HepG2 (cell line): ENCODE measurements around the gene RPL26. TPM values are rescaled to one million over a fixed set of nuclear protein-coding genes. Genes with fewer than 3 reads are reported as not detected.
A peak's percentile ranks its signal among the peaks of the same experiment; 100 is the strongest.

Experiments
- GABPB1 ChIP-seq: IDR thresholded peaks from 2 replicates; pipeline ENCODE4 v1.6.1; 2016; ENCODE audit warnings: mild to moderate bottlenecking, missing genetic modification reagents, moderate library complexity, missing compliant biosample characterization
- IKZF4 ChIP-seq: sonication (generic); formaldehyde crosslinking; IDR thresholded peaks from 2 replicates; pipeline ENCODE4 v1.5.1; 2020; ENCODE audit warnings: borderline replicate concordance, mild to moderate bottlenecking, low read depth, missing genetic modification reagents; ENCODE audit errors: not compliant biosample characterization
- KAT7 ChIP-seq: IDR thresholded peaks from 2 replicates; pipeline ENCODE4 v1.6.1; 2018; ENCODE audit warnings: borderline replicate concordance, missing compliant biosample characterization
- KAT8 ChIP-seq: IDR thresholded peaks from 2 replicates; pipeline ENCODE4 v1.6.1; 2016; ENCODE audit warnings: missing genetic modification reagents, missing compliant biosample characterization
- MAFK ChIP-seq, 2 experiments: IDR thresholded peaks in 1 of 2; conservative IDR thresholded peaks in 1 of 2; 2 replicates each; pipeline ENCODE4 v1.6.1; 2011; ENCODE audit warnings: improper control_type of control experiment in 2 of 2, low read length in 2 of 2
- MED8 ChIP-seq: sonication (generic); formaldehyde crosslinking; IDR thresholded peaks from 2 replicates; pipeline ENCODE4 v1.8.1; 2023; ENCODE audit warnings: mild to moderate bottlenecking, missing genetic modification reagents; ENCODE audit not compliant: insufficient replicate concordance
- MIER2 ChIP-seq: IDR thresholded peaks from 2 replicates; pipeline ENCODE4 v1.6.1; 2016; ENCODE audit warnings: missing biosample characterization, missing genetic modification reagents
- NFKBIZ ChIP-seq: IDR thresholded peaks from 2 replicates; pipeline ENCODE4 v1.6.1; 2018; ENCODE audit warnings: missing genetic modification reagents, missing compliant biosample characterization
- PBX2 ChIP-seq: IDR thresholded peaks from 2 replicates; pipeline ENCODE4 v1.6.1; 2016; ENCODE audit warnings: control low read depth
- POGZ ChIP-seq: sonication (generic); formaldehyde crosslinking; IDR thresholded peaks from 2 replicates; pipeline ENCODE4 v1.4.0; 2020; ENCODE audit warnings: mild to moderate bottlenecking, missing genetic modification reagents
- RERE ChIP-seq: IDR thresholded peaks from 2 replicates; pipeline ENCODE4 v1.6.1; 2016; ENCODE audit warnings: low read depth, missing genetic modification reagents, missing compliant biosample characterization
- ZBTB7B ChIP-seq: sonication (generic); formaldehyde crosslinking; IDR thresholded peaks from 2 replicates; pipeline ENCODE4 v1.4.0; 2020; ENCODE audit warnings: missing genetic modification reagents
- ZFP36 ChIP-seq: fragments of 150-350 bp; IDR thresholded peaks from 2 replicates; pipeline ENCODE4 v1.6.1; 2018; ENCODE audit warnings: borderline replicate concordance, low read length, low read depth; ENCODE audit not compliant: partially characterized antibody
- ZNF552 ChIP-seq: sonication (generic); formaldehyde crosslinking; IDR thresholded peaks from 2 replicates; pipeline ENCODE4 v1.9.0; 2022; ENCODE audit warnings: missing genetic modification reagents, mild to moderate bottlenecking, borderline replicate concordance
- ZNF790 ChIP-seq: sonication (generic); formaldehyde crosslinking; IDR thresholded peaks from 2 replicates; pipeline ENCODE4 v1.8.0; 2022; ENCODE audit warnings: missing genetic modification reagents, mild to moderate bottlenecking, borderline replicate concordance
- polyA plus RNA-seq, 8 experiments: library from polyadenylated mRNA; depleted of rRNA in 3 of 8; stranded (reverse) in 7 of 8; unstranded in 1 of 8; fragments of >200 nt; fragmentation: Illumina TruSeq in 4 of 8; extraction: Trizol in 4 of 8; gene quantifications; 2 replicates each; pipeline versions ENCODE4 v1.2.1 to v1.2.3, GENCODE V29; 2011 to 2016; ENCODE audit warnings: low read depth in 4 of 8, missing spikeins in 1 of 8, mixed read lengths in 1 of 8; ENCODE audit not compliant: insufficient read depth in 1 of 8
- total RNA-seq, 5 experiments: library from RNA; depleted of rRNA; stranded (reverse); fragments of >200 nt; fragmentation: Illumina TruSeq; extraction: Trizol; gene quantifications; 2 replicates each; pipeline ENCODE4 v1.2.3, GENCODE V29; 2016; ENCODE audit warnings: low read depth in 1 of 5
- TF ChIP-seq, protein P1 (sequence below): sonication (generic); formaldehyde crosslinking; conservative IDR thresholded peaks from 2 replicates; pipeline ENCODE4 v1.8.0; 2022; ENCODE audit warnings: low read depth, missing genetic modification reagents
- TF ChIP-seq, protein P2 (sequence below): sonication (generic); formaldehyde crosslinking; IDR thresholded peaks from 2 replicates; pipeline ENCODE4 v1.5.0; 2020; ENCODE audit warnings: mild to moderate bottlenecking, missing genetic modification reagents

The RPL26 gene
- total and polyA plus RNA-seq, 2 of the 13 experiments (the other 11 are each of a cell fraction or from before 2014, with no cell fraction given) = 2,817 to 3,529 TPM

GRCh38 chr17:8420041-8420934 lies 37.3 kb upstream of the RPL26 start (continued):
- no peak for TF ChIP-seq IKZF4
- TF ChIP-seq KAT7 (CRISPR knock-in tag) = peak; percentile 73; the same call in 1 of the 2 replicates
- TF ChIP-seq MAFK (conservative IDR thresholded peaks at IDR 0.05 in 1 of 2, IDR thresholded peaks at IDR 0.05 in 1 of 2; ENCODE audit: low read length in 2 of 2) = 0 out of 4 replicates have a peak, but pooled peaks of 1 of the 2 experiments have one; percentile 4
- TF ChIP-seq MED8 (CRISPR knock-in tag) = no peak
- TF ChIP-seq ZNF790 (CRISPR knock-in tag) = no peak
- TF ChIP-seq RERE (CRISPR knock-in tag) = peak; percentile 81; the same call in 1 of the 2 replicates
- peak; percentile 61; the same call in 1 of the 2 replicates for TF ChIP-seq ZBTB7B (CRISPR knock-in tag)
- TF ChIP-seq ZNF552 (CRISPR knock-in tag) = no peak
- TF ChIP-seq POGZ (CRISPR knock-in tag) = peak; percentile 73
- peak; percentile 79 for TF ChIP-seq NFKBIZ
- TF ChIP-seq, protein P1, sequence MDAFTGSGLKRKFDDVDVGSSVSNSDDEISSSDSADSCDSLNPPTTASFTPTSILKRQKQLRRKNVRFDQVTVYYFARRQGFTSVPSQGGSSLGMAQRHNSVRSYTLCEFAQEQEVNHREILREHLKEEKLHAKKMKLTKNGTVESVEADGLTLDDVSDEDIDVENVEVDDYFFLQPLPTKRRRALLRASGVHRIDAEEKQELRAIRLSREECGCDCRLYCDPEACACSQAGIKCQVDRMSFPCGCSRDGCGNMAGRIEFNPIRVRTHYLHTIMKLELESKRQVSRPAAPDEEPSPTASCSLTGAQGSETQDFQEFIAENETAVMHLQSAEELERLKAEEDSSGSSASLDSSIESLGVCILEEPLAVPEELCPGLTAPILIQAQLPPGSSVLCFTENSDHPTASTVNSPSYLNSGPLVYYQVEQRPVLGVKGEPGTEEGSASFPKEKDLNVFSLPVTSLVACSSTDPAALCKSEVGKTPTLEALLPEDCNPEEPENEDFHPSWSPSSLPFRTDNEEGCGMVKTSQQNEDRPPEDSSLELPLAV (CRISPR knock-in tag) = no peak
- peak; percentile 85 for TF ChIP-seq KAT8 (CRISPR knock-in tag)
- TF ChIP-seq ZFP36 = no peak
- TF ChIP-seq PBX2 (CRISPR knock-in tag) = peak; percentile 51; the same call in 1 of the 2 replicates
- TF ChIP-seq GABPB1 (CRISPR knock-in tag) = peak; percentile 35; the same call in 1 of the 2 replicates
- TF ChIP-seq, protein P2, sequence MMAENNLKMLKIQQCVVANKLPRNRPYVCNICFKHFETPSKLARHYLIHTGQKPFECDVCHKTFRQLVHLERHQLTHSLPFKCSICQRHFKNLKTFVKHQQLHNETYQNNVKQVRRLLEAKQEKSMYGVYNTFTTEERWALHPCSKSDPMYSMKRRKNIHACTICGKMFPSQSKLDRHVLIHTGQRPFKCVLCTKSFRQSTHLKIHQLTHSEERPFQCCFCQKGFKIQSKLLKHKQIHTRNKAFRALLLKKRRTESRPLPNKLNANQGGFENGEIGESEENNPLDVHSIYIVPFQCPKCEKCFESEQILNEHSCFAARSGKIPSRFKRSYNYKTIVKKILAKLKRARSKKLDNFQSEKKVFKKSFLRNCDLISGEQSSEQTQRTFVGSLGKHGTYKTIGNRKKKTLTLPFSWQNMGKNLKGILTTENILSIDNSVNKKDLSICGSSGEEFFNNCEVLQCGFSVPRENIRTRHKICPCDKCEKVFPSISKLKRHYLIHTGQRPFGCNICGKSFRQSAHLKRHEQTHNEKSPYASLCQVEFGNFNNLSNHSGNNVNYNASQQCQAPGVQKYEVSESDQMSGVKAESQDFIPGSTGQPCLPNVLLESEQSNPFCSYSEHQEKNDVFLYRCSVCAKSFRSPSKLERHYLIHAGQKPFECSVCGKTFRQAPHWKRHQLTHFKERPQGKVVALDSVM (CRISPR knock-in tag) = no peak
- no peak for TF ChIP-seq MIER2 (CRISPR knock-in tag)
